Inferior parietal cortex (tissue), 1 donor: ENCODE results near the gene CCDC14.
A peak's percentile ranks its signal among the peaks of the same experiment; 100 is the strongest.
"Not testable (repeated sequence)": the region's sequence is repeated elsewhere in the genome, so short reads cannot be mapped to it uniquely, and the experiment has no call there.

Source experiments
- DNase-seq: peaks from one replicate; pipeline ENCODE4 v3.0.0-alpha.2; 2016; ENCODE audit errors: extremely low spot score

The CCDC14 gene, protein sequence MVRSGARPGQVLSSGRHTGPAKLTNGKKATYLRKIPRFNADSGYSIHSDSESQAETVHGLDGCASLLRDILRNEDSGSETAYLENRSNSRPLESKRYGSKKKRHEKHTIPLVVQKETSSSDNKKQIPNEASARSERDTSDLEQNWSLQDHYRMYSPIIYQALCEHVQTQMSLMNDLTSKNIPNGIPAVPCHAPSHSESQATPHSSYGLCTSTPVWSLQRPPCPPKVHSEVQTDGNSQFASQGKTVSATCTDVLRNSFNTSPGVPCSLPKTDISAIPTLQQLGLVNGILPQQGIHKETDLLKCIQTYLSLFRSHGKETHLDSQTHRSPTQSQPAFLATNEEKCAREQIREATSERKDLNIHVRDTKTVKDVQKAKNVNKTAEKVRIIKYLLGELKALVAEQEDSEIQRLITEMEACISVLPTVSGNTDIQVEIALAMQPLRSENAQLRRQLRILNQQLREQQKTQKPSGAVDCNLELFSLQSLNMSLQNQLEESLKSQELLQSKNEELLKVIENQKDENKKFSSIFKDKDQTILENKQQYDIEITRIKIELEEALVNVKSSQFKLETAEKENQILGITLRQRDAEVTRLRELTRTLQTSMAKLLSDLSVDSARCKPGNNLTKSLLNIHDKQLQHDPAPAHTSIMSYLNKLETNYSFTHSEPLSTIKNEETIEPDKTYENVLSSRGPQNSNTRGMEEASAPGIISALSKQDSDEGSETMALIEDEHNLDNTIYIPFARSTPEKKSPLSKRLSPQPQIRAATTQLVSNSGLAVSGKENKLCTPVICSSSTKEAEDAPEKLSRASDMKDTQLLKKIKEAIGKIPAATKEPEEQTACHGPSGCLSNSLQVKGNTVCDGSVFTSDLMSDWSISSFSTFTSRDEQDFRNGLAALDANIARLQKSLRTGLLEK

DNA sequence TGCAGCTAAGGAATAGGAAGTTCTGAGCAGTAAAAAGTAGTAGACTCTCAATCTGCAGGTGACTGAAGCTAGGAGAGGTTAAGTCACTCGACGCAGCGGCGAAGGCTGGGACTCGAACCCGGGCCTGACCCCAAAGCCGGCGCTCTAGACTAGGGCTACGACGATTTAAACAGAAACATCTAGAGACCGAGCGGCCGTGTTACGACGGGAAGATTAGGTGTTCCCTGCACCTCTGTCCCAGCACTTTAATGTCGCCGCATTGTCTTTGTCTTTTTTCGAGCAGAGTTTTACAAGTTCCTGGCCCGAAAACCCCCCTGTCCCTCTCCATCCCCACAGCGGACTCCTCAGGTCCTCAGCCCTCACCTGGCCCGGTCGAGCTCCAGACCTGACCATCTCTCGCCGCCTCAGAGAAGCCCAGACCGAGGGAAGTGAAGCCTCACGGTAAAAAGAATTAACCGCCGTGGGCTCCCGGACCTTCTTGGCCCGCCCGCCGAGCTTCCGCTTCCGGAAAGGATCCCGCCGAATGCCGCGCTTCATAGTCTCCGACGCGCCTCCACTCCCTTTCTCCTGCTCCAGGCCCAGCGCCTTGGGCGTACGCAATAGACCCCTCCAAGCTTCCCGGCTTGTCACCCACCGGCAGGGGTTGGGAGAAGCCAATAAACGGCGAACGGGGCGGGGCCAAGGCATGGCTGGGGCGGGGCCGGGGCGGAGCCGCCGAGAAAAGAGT, at the start of gene CCDC14:
Gene CCDC14 (minus strand): TSS at position 449 of the 727 bp plus-strand sequence. CDS start 56 bp downstream, at position 393.
- DNase-seq: peak; percentile 82

DNA sequence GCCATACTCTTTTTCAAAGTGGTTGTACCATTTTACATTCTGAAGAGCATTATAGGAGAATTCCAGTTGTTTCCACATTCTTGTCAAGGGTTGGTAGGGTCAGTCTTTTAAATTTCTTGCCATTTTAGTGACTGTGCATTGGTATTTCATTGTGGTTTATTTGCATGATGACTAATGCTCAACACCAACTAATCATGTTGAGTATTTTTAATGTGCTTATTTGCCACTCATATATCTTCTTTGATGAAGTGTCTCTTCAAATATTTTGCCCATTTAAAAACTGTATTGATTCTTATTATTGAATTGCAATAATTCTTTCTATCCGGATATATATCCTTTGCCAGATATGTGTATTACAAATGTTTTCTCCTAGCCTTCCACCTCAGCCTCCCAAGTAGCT, 47.3 kb upstream of the CCDC14 start:
- DNase-seq: not testable (repeated sequence)

DNA sequence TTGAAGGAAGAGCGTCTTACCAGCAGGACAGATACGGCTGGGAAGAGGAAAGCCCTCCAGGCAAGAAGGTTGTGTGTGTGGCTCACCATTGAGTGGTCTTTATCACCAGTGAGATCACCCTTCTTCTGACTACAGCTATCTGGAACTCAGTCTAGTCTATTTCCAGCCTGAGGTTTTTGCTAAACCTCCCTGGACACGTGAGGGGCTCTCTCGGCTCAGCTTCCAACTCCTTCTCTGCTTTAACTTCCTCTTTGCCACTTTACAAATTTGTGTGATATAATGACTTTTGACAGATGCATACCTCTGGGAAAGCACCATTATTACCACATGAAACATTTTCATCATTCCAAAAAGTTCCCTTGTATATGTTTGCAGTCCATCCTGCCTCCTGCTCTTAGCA, 46.2 kb upstream of the CCDC14 start:
- DNase-seq: no peak

DNA sequence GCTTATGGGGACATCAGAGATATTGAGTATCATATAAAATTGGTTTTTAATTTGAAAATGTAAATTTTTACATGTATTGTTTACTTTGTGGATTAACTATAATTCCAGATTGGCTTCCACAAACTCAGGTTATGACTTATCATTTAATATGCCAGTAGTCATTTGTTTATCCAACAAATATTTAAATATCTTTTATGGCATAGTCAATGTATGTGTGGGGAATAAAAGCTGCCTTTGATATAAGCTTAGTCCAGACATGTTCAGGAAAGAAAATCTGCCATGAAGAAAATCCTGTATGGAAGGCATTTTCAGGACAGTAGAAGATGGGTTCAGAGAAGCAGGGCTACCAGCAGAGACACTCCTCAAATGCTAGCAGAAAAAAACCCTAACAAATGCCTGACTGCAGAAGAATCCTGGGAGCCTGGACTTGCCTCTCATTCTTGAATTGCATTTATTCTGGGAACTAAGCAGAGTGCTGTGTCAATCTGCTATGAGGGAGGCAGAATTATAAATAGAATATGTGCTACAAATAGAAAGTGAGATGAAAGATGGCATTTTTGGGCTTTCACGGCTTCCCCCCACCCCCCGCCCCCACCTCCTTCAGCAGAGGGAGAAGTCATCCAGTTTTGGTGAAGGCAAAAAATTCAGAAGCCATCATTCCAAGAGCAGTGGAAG, 41.5 kb upstream of the CCDC14 start:
- DNase-seq: not testable (repeated sequence)

DNA sequence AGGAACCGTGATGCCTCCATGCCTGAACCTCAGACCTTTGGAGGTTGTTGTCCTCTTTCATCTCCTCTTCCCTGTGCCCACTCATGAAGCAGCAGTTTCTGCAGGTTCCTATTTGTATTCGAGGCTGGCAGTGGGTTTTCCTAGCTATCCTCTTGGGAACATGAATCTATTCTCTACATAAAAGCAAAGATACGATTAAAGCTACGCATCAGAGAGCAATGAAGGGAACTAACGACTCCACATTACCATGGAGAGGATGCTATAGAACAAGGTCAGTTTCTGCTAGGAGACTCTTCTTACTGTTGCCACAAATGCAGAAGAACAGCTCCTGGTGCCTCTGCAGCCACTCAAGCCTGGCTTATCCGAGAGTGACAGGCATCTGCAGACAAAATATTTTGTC, 40.3 kb upstream of the CCDC14 start:
- not testable (repeated sequence) for DNase-seq

DNA sequence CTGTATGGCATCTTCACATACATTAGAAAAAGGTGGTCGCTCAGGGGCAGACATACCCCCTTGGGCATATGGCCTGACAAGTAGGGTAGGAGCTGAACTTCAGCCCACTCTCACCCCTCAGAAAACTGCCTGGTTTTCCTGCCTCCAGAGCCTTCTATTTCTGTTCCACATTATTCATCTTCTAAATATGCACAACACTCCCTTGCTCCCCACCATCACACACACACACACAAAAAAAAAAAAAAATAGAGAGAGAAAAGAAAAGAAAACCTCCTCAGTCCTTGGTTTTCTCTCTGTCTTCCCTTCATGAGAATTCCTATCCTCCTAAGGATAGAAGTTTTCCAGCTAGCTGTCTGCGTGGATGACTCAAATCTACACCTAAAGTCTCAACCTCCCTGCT, 36.5 kb upstream of the CCDC14 start:
- DNase-seq: no peak

DNA sequence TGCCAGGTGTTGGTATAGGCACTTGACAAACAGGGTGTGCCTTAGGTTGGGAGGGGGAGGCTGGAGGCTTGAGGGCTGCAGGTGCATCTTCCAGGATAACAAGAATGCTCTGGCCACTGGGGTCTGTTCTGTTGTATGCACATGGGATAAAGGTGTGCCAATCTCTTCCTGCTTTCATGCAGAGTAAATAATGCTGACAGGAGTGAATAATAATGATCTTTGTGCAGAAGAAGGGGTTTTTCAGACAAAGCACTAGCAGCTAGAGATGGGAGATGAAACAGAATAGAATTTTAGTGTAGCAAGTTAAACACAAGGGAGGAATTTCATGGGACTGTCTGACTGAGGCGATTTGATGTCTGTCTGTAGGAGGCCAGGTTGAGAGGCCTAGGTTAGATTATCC, 32.8 kb upstream of the CCDC14 start:
- no peak for DNase-seq

DNA sequence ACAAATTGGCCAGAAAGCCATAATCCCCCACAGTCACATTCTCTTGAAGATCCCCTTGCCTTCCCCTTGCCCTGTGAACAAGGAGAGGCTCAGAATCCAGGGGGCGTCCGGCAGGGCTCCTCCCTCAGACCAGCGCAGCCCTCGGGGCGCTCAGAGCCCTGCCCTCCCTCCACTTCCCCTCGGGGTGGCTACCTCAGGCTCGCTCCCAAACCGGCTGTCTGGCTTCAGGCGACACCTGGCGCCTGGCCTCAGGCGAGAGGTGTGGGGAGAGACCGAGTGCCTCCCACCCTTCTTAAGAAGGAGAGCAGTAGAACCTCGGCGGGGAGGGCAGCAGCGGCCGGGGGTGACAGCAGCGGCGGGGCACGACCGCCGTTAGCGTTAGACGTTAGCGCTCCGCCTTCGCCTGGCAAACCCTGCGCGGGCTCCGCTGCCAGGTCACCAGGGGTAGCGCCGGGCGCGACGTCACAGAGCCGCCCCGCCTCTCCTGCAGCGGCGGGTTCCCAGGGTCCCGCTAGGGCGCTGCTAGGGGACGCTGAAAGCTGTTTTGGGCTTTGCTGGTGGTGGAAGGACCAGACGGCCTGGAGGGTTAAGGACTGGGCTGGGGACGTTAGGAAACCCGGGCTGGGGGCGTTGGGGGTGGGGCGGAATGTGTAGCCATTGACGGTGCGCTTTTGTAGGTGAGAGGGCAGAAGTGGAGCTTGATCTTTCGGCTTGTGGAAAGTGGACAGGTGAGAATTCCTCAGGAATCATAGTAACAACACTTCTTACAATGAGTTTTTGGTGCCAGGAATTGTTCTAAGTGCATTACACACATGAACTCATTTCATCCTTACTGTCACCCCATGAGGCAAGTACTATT, 30.9 kb upstream of the CCDC14 start, which contains the start of gene ROPN1:
Gene ROPN1 (minus strand): TSS at position 395 of the 859 bp plus-strand sequence. CDS start 11,643 bp downstream, outside the sequence.
- DNase-seq: not testable (repeated sequence)

DNA sequence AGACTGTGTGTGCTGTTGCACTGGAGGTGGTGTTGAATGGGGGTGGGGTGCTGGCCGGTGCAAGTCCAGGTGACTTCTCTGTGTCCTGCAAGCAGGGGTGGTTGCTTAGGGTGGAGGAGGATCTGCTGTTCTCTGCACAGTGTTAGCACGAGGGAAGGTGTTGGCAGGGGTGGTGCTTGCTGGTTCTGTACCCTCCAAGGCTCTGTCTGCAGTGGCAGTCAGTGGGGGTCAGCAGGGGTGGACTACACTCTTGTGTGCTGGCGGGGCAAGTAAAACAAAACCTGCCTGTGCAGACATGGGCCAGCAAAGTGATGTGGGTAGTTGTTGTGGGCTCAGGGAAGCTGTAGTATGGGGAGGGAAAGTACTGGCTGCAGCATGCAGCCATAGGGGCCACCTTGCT, 25.4 kb upstream of the CCDC14 start:
- no peak for DNase-seq

DNA sequence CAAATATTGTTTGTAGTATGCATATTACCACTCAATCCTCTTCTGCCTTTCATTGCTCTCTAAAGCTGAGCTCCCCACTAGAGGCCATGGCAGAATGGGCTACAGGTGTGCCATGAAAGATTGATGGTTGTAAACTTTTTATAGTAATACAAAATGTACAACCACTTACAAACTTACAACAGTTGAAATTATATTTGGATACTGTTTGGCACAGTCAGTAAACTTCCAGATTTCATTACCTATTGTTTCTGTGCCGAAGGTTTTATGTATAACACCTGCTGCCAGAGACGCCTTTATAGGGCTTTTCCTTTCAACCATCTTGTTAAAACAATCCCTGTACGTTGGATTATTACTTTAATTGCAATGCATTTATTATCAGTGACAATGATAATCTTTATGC, 23.9 kb upstream of the CCDC14 start:
- no peak for DNase-seq

DNA sequence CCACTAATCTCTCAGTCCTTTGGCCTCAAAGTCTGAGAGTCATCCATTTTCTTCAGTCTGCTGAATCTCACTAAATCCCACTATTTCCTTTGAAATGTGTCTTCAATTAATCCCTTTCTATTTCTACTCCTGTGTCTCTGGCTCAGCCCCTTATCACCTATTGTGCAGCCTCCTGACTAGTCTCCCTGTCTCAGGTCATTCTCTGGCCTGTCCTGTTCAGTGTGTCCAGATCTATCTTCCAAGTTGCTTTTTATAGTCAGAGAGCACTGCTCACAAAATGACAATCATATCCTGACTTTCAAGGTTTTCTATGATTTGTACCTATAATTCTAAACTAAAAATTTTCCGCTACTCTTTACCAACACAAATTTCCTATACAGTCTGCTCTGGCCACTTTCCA, 23.3 kb upstream of the CCDC14 start:
- no peak for DNase-seq

DNA sequence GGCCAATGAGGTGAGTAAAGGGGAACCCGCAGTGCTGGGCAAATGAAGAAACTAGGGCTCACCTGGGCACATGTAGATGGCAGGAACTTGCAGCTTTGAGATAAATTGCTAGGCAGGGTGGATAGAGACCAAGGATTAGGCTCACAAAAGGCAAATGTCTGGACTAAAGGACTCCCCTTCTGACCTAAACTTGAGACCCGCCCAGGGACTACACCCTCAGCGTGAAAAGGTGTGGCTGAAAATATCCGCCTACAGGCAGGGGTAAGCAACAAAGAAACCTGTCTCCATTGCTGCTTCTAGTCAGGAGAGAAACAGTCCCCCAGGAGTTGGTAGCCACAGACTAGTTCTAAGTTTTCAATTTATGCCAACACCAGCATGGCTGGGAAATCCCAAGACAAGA, 20.3 kb upstream of the CCDC14 start:
- DNase-seq: not testable (repeated sequence)

DNA sequence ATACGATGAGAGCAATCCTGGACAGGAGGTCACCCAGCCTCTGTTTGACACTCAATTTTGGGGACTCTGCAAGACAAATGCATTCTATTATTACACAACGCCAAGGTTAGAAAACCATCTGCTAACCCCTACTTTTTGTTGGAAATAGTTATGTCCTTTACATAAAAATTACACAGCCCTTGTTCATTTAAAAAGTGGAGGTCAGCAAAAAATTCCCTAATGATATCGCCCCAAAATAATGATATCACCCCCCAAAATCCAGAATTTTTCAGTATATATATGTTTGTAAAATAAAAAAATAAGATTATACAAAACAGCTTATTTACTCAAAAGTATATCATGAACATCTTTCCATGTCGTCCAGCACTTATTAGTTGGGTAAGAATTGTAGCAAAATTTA, 19.5 kb upstream of the CCDC14 start:
- DNase-seq: no peak

DNA sequence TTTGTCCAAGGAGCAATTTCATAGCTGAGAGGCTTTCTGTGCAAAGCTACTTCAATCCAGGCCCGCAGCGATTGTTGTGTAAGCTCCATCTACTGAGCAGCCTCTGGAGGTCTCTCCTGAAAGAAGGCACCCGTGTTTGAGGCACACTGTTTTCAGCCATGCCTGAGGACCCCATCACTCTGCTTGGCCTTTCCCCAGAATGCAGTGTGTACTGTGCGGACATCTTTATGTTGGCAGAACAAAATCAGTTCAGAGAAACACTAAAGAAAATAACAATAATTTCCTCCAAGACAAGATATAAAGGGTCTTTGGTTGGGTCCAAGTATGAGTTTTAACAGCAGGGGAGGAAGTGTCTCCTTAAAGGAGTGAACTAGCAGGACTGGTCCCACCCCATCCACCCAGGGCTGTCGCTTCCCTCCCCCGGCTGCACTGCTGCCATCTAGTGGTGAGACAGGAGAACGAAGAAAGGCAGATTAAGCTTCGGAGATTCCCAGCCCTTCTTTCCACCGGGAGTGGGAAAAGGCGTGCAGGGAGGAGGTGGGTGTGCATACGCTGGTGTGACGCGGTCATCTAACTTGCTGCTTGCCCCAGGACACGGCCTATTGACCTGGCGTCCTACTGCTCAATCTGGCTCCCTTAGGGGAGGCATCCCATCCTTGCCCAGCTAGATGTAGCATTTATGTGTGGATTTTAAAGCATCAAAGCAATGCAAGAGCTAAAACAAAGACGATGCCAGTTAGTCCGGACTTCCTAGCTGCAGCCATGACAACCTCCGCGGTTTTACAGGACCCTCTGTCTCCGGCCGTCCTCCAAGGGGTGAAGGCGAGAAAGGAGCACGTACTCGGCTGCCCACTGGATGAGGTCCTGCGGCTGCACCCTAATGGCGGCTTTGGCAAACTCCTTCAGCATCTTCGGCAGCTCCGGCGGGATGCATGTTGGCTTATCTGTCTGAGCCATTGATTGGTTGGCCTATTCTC, 18.8 kb upstream of the CCDC14 start:
- peak; percentile 64 for DNase-seq

DNA sequence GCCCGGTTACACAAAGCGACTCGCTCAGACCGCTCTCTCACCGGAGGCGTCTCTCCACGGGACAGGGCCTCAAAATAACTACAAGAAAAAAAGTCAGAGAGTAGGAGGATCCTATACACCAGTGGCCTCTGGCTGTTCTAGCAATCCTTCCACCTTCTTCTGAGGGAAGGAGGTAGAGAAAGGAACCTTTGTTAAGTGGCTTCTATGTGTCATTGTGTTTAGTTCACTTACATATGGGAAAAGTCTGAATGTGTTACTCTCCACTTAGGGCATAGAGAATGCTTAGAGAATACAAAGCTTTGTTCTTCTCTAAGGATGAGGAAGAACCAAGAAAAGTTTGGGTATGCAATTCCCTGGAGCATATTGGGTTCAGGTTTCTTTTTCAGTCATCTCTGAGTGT, 15.9 kb upstream of the CCDC14 start:
- not testable (repeated sequence) for DNase-seq

DNA sequence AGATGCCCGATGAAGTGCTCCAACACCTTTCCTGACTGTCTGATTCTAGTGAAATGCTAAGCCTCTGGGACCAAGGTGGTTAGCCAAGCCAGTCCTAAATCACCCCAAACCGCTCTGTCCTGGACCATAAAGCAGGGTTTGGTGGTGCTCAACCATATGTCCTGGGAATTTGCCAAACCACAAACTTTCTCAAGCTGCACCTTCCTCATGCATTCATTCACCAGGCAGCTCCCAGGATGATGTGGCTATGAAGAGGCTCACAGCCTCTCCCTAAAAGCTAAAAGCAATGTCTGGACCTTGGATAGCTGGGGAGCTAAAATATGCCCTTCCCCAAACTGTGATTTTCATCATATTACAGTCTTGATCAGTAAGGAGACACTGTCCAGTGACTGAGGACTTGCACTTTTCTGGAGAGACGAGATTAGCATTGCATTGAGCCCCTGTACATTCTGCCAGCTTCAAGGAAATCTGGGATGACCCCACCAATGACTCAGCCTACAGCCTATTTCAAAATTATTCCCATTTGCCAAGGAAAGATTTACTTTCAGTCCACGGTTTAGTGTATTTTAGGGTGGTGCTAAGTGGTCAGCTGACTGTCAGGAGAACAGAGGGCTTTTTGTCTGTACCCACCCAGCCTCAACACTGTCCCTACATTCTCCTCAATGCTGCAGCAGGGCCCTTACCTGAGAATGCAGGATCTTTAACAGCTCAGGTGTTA, 15.3 kb upstream of the CCDC14 start:
- not testable (repeated sequence) for DNase-seq

DNA sequence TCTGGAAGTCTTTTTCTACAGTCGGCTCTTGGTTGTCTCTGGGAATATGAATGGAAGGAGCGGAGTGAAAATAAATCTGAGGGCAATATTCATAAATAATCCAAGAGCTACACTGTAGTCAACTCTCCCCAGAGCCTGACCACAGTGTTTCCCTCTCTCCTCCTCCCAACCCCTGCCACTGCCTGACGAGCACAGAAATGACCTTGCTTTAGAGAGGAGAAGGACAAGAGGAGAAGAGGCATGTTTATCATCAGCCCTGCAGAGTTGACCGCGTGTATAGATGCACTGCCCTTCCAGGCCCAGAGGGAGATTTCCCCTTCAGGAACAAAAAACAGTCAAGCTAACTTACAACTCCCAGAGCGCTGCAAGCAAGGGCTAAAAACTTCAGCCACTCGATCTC, 14.0 kb upstream of the CCDC14 start:
- not testable (repeated sequence) for DNase-seq

DNA sequence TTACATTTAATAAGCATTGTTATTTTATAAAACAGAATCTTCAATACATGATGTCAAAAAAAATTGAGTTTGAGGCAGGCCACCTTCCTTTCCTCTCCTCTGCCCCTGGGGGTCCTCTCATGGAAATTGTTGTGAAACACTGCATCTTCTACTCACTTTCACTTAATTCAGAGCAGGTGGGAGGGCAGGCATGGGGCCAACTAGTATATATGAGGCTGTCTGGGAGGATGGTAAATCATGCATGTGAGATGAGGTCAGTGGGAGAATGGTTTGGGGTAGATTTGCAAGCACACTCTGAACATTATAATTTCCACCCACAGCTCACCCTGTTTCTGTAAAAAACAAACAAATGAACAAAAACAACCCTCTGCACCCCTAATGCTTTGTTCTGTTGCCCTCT, 10.4 kb upstream of the CCDC14 start:
- no peak for DNase-seq
